CD14-positive monocyte (primary cell): Measurements from ENCODE around the gene PTGFRN. TPM values are rescaled to one million over a fixed set of nuclear protein-coding genes. Genes with fewer than 3 reads are reported as not detected.

Experiments
- DNase-seq, 3 donors: peaks; one replicate each; pipeline ENCODE4 v3.0.0-alpha.2; 2011 to 2022
- H2AFZ ChIP-seq: 2 replicates; pipeline ENCODE4 v1.6.0; 2012; ENCODE audit warnings: mild to moderate bottlenecking, low read depth, low read length, inconsistent platforms; ENCODE audit not compliant: insufficient read depth, poor library complexity, severe bottlenecking
- H3K27ac ChIP-seq, 2 donors: 1 replicate in 1 of 2; 2 replicates in 1 of 2; pipeline ENCODE4 v1.5.1; 2012 to 2013; ENCODE audit warnings: low read length in 2 of 2, control low read depth in 1 of 2, inconsistent platforms in 1 of 2, low read depth in 1 of 2, mild to moderate bottlenecking in 1 of 2
- H3K27me3 ChIP-seq, 2 donors: one replicate each; pipeline versions ENCODE4 v1.6.0 to v1.6.1; 2011 to 2013; ENCODE audit warnings: low read length in 2 of 2; ENCODE audit not compliant: control insufficient read depth in 2 of 2, insufficient read depth in 2 of 2
- H3K36me3 ChIP-seq, 2 donors: replicated peaks in 1 of 2; 1 replicate in 1 of 2; 2 replicates in 1 of 2; pipeline versions ENCODE4 v1.5.1 to v1.6.1; 2012 to 2013; ENCODE audit warnings: low read length in 2 of 2, control low read depth in 1 of 2, inconsistent platforms in 1 of 2, mild to moderate bottlenecking in 1 of 2; ENCODE audit not compliant: insufficient read depth in 2 of 2, control insufficient read depth in 1 of 2
- H3K4me1 ChIP-seq, 2 donors: 1 replicate in 1 of 2; 2 replicates in 1 of 2; pipeline versions ENCODE4 v1.5.1 to v1.6.1; 2012 to 2013; ENCODE audit warnings: low read length in 2 of 2, control low read depth in 1 of 2, inconsistent platforms in 1 of 2, mild to moderate bottlenecking in 1 of 2, moderate library complexity in 1 of 2; ENCODE audit not compliant: insufficient read depth in 2 of 2, control insufficient read depth in 1 of 2
- H3K4me2 ChIP-seq: replicated peaks from 2 replicates; pipeline ENCODE3; 2012; ENCODE audit warnings: low read length, moderate library complexity, mild to moderate bottlenecking; ENCODE audit not compliant: poor library complexity, severe bottlenecking; ENCODE audit errors: extremely low read depth
- H3K4me3 ChIP-seq, 3 experiments: fragments of 200-600 bp in 1 of 3; sonication (generic) in 1 of 3; replicated peaks in 1 of 3; 1 replicate in 2 of 3; 2 replicates in 1 of 3; pipeline ENCODE4 v1.5.1; 2011 to 2013; ENCODE audit warnings: low read length in 3 of 3, mild to moderate bottlenecking in 3 of 3, control low read depth in 2 of 3, low read depth in 2 of 3, inconsistent platforms in 1 of 3, moderate library complexity in 1 of 3
- H3K79me2 ChIP-seq: 2 replicates; pipeline ENCODE4 v1.6.0; 2012; ENCODE audit warnings: mild to moderate bottlenecking, control low read depth, inconsistent platforms, low read length, moderate library complexity; ENCODE audit not compliant: insufficient read depth
- H3K9ac ChIP-seq: 2 replicates; pipeline ENCODE4 v1.6.0; 2017; ENCODE audit warnings: low read length, mild to moderate bottlenecking; ENCODE audit not compliant: insufficient read depth, poor library complexity, severe bottlenecking
- H3K9me3 ChIP-seq, 2 donors: replicated peaks in 1 of 2; 1 replicate in 1 of 2; 2 replicates in 1 of 2; pipeline versions ENCODE4 v1.5.1 to v1.6.1; 2012 to 2013; ENCODE audit warnings: low read length in 2 of 2, control low read depth in 1 of 2; ENCODE audit not compliant: control insufficient read depth in 1 of 2, insufficient read depth in 1 of 2
- H4K20me1 ChIP-seq: 2 replicates; pipeline ENCODE4 v1.6.0; 2012; ENCODE audit warnings: mild to moderate bottlenecking, low read length, control low read depth, moderate library complexity; ENCODE audit not compliant: insufficient read depth
- H3K27ac Mint-ChIP-seq, 7 donors: one replicate each; pipeline ENCODE4 v1.8.0; 2020; ENCODE audit warnings: mild to moderate bottlenecking in 7 of 7, mixed read lengths in 7 of 7, moderate library complexity in 6 of 7, inconsistent platforms in 2 of 7
- H3K27me3 Mint-ChIP-seq, 3 donors: one replicate each; pipeline ENCODE4 v1.8.0; 2021 to 2022; ENCODE audit warnings: low read depth in 3 of 3, mild to moderate bottlenecking in 3 of 3, mixed read lengths in 3 of 3, moderate library complexity in 3 of 3, inconsistent platforms in 1 of 3
- H3K36me3 Mint-ChIP-seq, 2 donors: one replicate each; pipeline ENCODE4 v1.8.0; 2020; ENCODE audit warnings: mixed read lengths in 2 of 2, inconsistent platforms in 1 of 2, mild to moderate bottlenecking in 1 of 2
- H3K4me1 Mint-ChIP-seq: one replicate; pipeline ENCODE4 v1.8.0; 2020; ENCODE audit warnings: mild to moderate bottlenecking, mixed read lengths
- H3K4me3 Mint-ChIP-seq, 2 donors: one replicate each; pipeline ENCODE4 v1.8.0; 2020; ENCODE audit warnings: mild to moderate bottlenecking in 2 of 2, mixed read lengths in 2 of 2, moderate library complexity in 1 of 2
- H3K9me3 Mint-ChIP-seq, 7 donors: one replicate each; pipeline ENCODE4 v1.8.0; 2020 to 2022; ENCODE audit warnings: mixed read lengths in 7 of 7, mild to moderate bottlenecking in 6 of 7, moderate library complexity in 6 of 7, inconsistent platforms in 2 of 7
- CTCF ChIP-seq: fragments of 200-600 bp; IDR thresholded peaks from one replicate; pipeline ENCODE4 v1.8.0; 2022; ENCODE audit warnings: antibody characterized with exemption, mild to moderate bottlenecking
- WGBS: methylation state at CpG from one replicate; pipeline ENCODE4 v1.1.5; 2013; ENCODE audit warnings: missing lambda C conversion rate; ENCODE audit not compliant: insufficient coverage; 5-methylcytosine and 5-hydroxymethylcytosine counted together
- intact Hi-C, 2 donors: fragments of 100-400 bp; cut with micrococcal nuclease; formaldehyde crosslinking; loops; one replicate each; pipeline versions ENCODE4 v1.15.0 to v1.15.1; 2023
- polyA plus RNA-seq, 3 donors: library from polyadenylated mRNA; depleted of rRNA in 1 of 3; unstranded in 2 of 3; stranded (reverse) in 1 of 3; fragments of 300-500 nt in 2 of 3; fragments of >200 nt in 1 of 3; fragmentation: Illumina TruSeq in 2 of 3; gene quantifications; 1 replicate in 2 of 3; 2 replicates in 1 of 3; pipeline ENCODE4 v1.2.3, GENCODE V29; 2012 to 2021

PTGFRN gene
- polyA plus RNA-seq, 3 donors = 1.5 to 2.9 (median 1.6) TPM

GRCh38 chr1:116881879-116882520 lies 27.7 kb upstream of the PTGFRN start:
- intact Hi-C loops = no loop called here
- H3K4me2 ChIP-seq = no peak overlapping the region
- peak overlapping the region in 1 of 2 donors; percentile 70 for H3K27ac ChIP-seq
- H3K27me3 ChIP-seq = no peaks in the 10 kb centered on the region
- peaks cover 31 to 39% of the 10 kb centered on the region in 2 donors for H3K4me1 ChIP-seq
- Mint-ChIP-seq H3K4me3 (no peak overlapping the region), H3K27ac (peak overlapping the region in 6 of 7 donors; percentile 44 to 90 (median 68)), H3K4me1 (peaks cover 12% of the 10 kb centered on the region), H3K27me3 (peaks cover 0 to 1% (median 0%) of the 10 kb centered on the region in 3 donors), H3K36me3 (no peaks in the 10 kb centered on the region), H3K9me3 (no peaks in the 10 kb centered on the region)
- H4K20me1 ChIP-seq = no peaks in the 10 kb centered on the region
- no peak for TF ChIP-seq CTCF
- 44% methylated on average over 8 of the region's 9 CpGs for WGBS
- no peak overlapping the region for H3K4me3 ChIP-seq
- H3K36me3 ChIP-seq = no peaks in the 10 kb centered on the region
- H3K9ac ChIP-seq = no peak overlapping the region
- H3K9me3 ChIP-seq = no peaks in the 10 kb centered on the region
- DNase-seq = peak; percentile 70 to 73 (median 70)
- H2AFZ ChIP-seq = peak overlapping the region; percentile 4
- H3K79me2 ChIP-seq = no peaks in the 10 kb centered on the region

- no peaks in the 10 kb centered on the region for H3K9me3 Mint-ChIP-seq
- H3K4me3 Mint-ChIP-seq = no peak overlapping the region
- DNase-seq = no peak
- peaks cover under 1 to 1% (median 1%) of the 10 kb centered on the region in 3 donors for H3K27me3 Mint-ChIP-seq
- whole genome bisulfite sequencing = 93% methylated on average over 2 of the region's 4 CpGs
- Histone ChIP-seq H3K4me3 (no peak overlapping the region), H3K36me3 (no peaks in the 10 kb centered on the region), H3K27ac (no peak overlapping the region), H3K9me3 (no peaks in the 10 kb centered on the region), H4K20me1 (no peaks in the 10 kb centered on the region), H2AFZ (no peak overlapping the region), H3K27me3 (no peaks in the 10 kb centered on the region), H3K4me1 (peaks cover 26 to 31% of the 10 kb centered on the region in 2 donors), H3K4me2 (no peak overlapping the region), H3K79me2 (no peaks in the 10 kb centered on the region), H3K9ac (no peak overlapping the region)
- intact Hi-C loops = no loop called here
- TF ChIP-seq CTCF = no peak
- H3K36me3 Mint-ChIP-seq = no peaks in the 10 kb centered on the region
- no peak overlapping the region for H3K27ac Mint-ChIP-seq
- H3K4me1 Mint-ChIP-seq = peaks cover 12% of the 10 kb centered on the region
Measured at GRCh38 chr1:116882866-116883265, 26.9 kb upstream of the PTGFRN start.
